GM19035 (cell line): Measurements from ENCODE around the gene AGK.

Experiments
- ATAC-seq: cut with Tn5 transposase; IDR thresholded peaks from one replicate; pipeline ENCODE4 v1.9.1; 2021; ENCODE audit not compliant: unreplicated experiment

Gene AGK

DNA sequence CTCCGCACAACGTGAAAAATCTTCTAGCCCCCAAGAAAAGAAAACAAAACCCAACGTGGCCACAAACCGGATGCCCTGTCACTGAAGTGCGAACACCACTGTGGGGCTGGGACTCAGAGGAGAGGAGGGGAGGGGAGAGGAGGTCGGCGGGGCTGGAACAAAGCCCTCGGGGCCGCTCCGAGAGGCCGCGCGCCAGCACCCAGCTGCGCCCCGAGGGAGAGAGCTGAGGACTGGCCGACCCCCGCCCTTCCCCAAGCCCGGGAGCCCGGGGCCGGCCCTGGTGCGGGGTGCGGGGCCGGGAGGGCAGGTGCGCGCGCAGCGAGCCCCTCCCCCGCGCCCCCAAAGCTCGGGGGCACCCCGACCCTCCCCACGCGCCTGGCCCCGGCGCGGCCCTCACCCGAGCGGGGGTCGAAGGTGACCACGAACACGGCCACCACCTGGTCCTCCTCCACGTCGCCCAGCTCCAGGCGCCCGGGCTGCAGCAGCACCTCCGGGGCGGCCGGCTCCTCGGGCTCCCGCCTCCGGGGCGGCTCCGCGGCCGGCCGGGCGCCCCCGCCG is 150.4 kb downstream of the AGK start:
- ATAC-seq: peak; percentile 83

- peak; percentile 79 for ATAC-seq
Measured at GRCh38 chr7:141702047-141702567, 150.9 kb downstream of the AGK start, which contains the start of gene DENND11. DENND11 (minus strand) TSS chr7:141702166; CDS start chr7:141702153, 13 bp downstream.

DNA sequence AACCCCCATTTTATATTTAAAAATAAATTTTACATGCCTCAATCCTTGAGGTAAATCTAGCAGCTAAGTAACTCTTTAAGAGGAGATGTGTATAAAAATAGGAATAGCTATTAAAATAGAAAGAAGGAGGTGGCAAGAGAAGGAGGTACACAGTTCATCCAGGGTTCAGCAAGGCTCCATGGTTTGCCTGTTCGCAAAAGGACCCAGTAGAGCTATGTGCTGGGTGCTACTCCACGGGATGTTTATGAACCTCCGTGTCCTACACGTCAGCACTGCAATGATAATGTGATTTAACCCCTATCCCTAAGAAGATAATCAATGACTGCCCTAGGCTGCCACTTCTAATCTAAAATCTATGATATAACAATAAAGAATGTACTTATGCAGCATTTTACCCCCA is 151.7 kb downstream of the AGK start:
- no peak for ATAC-seq

GRCh38 chr7:141704112-141704511 is 152.9 kb downstream of the AGK start:
- no peak for ATAC-seq

DNA sequence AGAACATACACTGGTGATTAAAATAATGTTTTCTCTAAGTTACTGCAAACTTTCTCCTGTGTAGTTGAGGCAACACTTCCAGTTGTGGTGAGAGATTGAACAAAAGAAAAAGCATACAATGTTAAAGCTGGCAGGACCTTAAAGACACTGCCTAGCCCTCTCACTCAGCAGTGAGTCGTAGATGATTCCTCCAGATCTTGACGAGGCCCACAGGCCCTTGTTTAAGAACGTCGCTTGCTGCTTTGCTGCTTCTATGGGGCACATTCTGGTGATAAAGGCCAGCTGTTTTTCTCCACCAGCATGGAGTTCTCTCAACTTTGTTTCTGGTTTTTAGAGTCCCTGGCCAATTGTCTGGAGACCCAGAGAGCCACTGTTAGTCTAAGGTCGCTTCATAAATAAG is 153.5 kb downstream of the AGK start:
- no peak for ATAC-seq
